ENCODE measurements around the gene MEX3D.

DNA sequence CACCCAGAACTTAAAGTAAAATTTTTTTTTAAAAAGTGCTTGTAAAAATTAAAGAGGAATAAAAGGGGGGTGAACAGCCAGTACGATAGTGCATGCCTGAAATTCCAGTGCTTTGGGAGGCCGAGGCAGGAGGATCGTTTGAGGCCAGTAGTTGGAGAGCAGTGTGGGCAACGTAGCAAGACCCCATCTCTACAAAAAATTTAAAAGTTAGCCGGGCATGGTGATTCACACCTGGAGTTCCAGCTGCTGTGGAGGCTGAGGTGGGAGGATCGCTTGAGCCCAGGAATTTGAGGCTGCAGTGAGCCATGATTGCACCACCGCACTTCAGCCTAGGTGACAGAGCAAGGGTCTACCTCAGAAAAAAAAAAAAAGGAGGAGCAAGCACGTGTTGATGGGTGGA is 63.1 kb downstream of the MEX3D start:
- TF ChIP-seq POLR2AphosphoS5 (IDR thresholded peaks at IDR 0.05) = no peak
- TF ChIP-seq, protein P1, sequence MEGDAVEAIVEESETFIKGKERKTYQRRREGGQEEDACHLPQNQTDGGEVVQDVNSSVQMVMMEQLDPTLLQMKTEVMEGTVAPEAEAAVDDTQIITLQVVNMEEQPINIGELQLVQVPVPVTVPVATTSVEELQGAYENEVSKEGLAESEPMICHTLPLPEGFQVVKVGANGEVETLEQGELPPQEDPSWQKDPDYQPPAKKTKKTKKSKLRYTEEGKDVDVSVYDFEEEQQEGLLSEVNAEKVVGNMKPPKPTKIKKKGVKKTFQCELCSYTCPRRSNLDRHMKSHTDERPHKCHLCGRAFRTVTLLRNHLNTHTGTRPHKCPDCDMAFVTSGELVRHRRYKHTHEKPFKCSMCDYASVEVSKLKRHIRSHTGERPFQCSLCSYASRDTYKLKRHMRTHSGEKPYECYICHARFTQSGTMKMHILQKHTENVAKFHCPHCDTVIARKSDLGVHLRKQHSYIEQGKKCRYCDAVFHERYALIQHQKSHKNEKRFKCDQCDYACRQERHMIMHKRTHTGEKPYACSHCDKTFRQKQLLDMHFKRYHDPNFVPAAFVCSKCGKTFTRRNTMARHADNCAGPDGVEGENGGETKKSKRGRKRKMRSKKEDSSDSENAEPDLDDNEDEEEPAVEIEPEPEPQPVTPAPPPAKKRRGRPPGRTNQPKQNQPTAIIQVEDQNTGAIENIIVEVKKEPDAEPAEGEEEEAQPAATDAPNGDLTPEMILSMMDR (IDR thresholded peaks at IDR 0.05) = no peak
- TF ChIP-seq POLR2A (IDR thresholded peaks at IDR 0.05) = no peak

Data from sigmoid colon (tissue), 4 donors.